ENCODE measurements around the gene MSANTD4.
"Not testable (repeated sequence)": the region's sequence is repeated elsewhere in the genome, so short reads cannot be mapped to it uniquely, and the experiment has no call there.

Gene MSANTD4

GRCh38 chr11:106021967-106022794, at the start of gene MSANTD4:
MSANTD4 (minus strand) TSS chr11:106022240; CDS start chr11:106010917, 11,323 bp downstream.
- DNase-seq = peak; percentile 99

DNA sequence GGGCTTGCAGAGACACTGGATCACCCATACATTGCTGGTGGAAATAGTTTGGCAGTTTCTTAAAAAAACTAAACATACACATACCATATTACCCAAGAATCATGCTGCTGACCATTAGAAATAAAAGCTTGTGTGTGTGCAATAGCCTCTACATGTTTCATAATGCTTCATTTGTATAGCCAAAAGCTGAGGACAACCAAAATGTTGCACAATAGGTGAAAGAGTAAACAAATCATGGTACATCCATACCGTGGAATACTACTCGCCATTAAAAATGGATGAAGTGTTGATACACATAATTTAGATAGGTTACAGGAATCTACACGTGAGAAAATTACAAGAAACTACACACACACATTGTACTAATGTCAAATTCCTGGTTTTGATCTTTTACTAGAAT, 48.6 kb upstream of the MSANTD4 start:
- DNase-seq = no peak

DNA sequence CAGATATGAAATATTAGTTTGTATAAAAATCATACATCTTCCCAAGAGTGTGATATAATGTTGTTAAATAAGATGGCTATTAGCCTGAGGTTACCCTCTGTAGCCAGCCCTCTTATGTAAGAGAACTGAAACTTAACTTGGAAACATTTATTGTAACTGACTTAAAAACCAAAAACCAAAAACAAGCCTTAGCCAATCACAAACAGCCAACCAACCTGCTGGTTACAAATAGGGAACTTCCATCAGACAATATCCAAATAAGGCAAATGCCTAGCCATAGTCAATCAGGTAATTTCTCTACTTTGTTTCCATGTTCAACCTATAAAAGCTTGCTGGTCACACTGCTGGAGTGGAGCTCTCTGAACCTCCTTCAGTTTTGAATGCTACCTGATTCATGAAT, 41.0 kb upstream of the MSANTD4 start:
- no peak for DNase-seq

GRCh38 chr11:106061954-106062949, 40.2 kb upstream of the MSANTD4 start:
- no peak for DNase-seq

GRCh38 chr11:106061249-106061784, 39.3 kb upstream of the MSANTD4 start:
- DNase-seq = no peak

- no peak for DNase-seq
Observed at GRCh38 chr11:106059617-106060016, 37.6 kb upstream of the MSANTD4 start.

- DNase-seq = not testable (repeated sequence)
Observed at GRCh38 chr11:106058377-106058776, 36.3 kb upstream of the MSANTD4 start.

DNA sequence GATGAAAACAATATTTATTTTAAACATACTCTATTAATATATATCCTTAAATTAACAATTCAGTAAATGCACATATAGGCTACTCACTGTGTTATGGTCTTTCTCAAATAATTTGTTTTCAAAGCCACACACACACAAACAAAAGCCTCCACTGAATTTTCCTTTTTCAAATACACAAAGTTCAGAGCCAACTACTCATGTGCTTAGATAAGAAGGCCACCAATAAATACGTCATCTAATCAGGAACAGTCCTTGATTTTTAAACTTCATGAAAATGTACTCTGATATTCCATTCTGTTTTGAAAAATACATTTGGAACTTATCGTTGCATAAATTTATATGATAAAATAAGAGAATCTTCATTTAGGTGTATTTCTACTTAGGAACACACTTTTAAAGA, 29.1 kb upstream of the MSANTD4 start:
- no peak for DNase-seq

GRCh38 chr11:106049727-106050476, 27.9 kb upstream of the MSANTD4 start:
- no peak for DNase-seq

GRCh38 chr11:106047631-106048030, 25.6 kb upstream of the MSANTD4 start:
- DNase-seq = no peak

- DNase-seq = no peak
Observed at GRCh38 chr11:106043540-106043939, 21.5 kb upstream of the MSANTD4 start.

DNA sequence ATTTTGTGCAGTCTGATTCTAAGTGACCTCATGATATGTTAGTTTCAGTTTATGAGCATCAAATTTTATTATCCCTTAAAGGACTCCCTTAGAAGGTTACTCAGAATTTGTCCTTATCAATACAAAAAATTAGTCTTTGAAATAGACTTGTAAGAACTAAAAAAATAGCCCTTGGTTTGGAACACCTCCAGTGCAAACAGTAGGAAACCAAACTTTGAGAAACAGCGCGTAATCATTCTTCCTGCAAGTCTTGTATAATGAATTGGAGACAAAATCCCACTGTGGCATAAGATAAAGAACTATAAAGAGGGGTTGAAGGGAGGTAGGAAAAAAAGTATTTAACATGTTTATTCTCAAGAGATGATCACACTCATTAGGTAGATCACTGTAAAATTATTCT, 10.8 kb upstream of the MSANTD4 start:
- no peak for DNase-seq

- no peak for DNase-seq
Observed at GRCh38 chr11:106031936-106032335, 9.9 kb upstream of the MSANTD4 start.

GRCh38 chr11:106031202-106031810, 9.3 kb upstream of the MSANTD4 start:
- DNase-seq = no peak

DNA sequence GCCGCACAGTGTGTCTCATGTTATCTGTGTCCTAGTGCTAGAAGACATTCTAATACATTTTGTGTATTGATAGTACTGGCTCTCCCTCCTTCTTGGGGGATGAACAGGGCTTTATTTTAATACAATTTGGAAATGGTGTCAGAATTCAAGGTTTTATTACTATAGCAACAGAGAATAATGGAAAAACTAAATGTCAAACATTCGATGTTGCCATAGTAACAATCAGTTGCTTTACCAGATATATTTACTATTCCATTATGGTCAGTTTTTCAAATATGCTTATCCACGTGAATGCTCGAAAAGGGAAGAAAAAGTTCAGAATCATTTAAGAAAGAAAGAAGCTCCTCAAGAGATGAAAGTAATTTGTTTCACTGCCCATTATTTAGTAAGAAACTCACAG, 8.6 kb upstream of the MSANTD4 start:
- DNase-seq = no peak

DNA sequence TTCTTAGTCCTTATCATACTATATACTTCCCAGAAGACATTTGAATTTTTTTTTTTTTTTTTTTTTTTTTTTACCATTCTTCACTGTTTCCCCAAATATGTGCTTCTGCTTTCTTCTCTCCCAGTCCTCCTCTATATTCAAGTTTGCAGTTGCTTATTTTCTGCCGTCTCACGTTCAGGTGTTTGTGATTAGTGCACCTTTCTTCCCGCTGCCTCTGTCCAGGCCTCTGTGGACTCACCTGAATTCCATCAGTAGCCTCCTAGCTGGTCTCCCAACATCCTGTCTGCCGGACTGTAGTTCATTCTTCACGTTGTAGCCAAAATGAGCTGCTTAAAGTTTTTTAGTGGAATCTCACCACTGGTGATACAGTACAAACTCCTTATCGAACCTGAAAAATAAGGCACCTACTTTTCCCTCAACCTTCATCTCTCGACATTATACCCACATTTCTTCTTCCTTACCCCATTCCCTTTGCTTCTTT, 795 bp upstream of the MSANTD4 start:
- no peak for DNase-seq

- DNase-seq = peak; percentile 2
Observed at GRCh38 chr11:106021181-106021966, 666 bp downstream of the MSANTD4 start.

DNA sequence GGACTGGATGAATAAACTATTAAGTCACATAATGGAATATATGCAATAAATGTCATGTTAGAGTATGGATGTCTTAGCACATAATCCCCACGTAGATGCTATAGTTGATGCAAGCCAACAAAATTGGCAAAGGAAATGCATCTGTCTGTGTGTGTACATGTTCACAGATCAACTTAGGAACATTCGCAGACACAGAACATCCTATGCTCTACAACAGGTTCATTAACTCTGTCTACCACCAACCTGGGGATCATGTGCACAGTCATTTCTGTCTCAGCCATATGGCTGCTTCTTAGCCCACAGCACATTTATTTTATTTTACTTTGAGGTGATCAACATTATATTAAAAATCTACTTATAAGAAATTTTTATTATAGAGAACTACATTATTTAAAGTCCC, 4.9 kb downstream of the MSANTD4 start:
- DNase-seq = no peak

- no peak for DNase-seq
Observed at GRCh38 chr11:106015066-106015465, 7.0 kb downstream of the MSANTD4 start.

- no peak for DNase-seq
Observed at GRCh38 chr11:106014620-106015019, 7.4 kb downstream of the MSANTD4 start.

DNA sequence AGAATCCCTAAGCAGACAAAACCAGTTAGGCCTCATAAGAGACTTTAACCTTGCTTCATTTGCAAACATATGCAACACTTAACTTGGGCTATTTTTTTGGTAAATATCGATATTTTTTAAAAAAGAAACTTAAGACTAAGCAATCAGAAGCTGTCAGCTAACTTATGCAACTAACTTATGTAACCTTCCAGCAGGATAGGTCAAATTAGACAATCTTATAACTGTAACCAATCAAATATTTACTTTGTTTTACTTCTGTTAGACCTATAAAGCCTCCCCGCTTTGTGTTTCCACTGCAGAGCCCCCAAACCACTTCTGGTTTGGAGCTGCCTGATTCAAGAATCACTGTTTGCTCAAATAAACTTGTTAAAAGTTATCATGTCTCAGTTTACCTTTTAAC, 8.0 kb downstream of the MSANTD4 start:
- no peak for DNase-seq
